GM12873 (cell line): Measurements from ENCODE around the gene VEGFA.
A peak's percentile ranks its signal among the peaks of the same experiment; 100 is the strongest.

Experiments
- CTCF ChIP-seq: IDR thresholded peaks from 2 replicates; pipeline ENCODE4 v1.5.1; 2012; ENCODE audit warnings: low read depth, mild to moderate bottlenecking, moderate library complexity, low read length, control low read depth; ENCODE audit not compliant: insufficient read depth; ENCODE audit errors: missing control alignments

Gene VEGFA

GRCh38 chr6:43811733-43812099 is 41.7 kb downstream of the VEGFA start:
- no peak for TF ChIP-seq CTCF

- no peak for TF ChIP-seq CTCF
These were observed 43.0 kb downstream of the VEGFA start for GRCh38 chr6:43812850-43813578.

- no peak for TF ChIP-seq CTCF
These were observed 44.1 kb downstream of the VEGFA start for GRCh38 chr6:43814111-43814510.

GRCh38 chr6:43814865-43815264 is 44.9 kb downstream of the VEGFA start:
- no peak for TF ChIP-seq CTCF

- peak; percentile 54 for TF ChIP-seq CTCF
These were observed 47.2 kb downstream of the VEGFA start for GRCh38 chr6:43817192-43817591.

- TF ChIP-seq CTCF, result no peak
These were observed 49.9 kb downstream of the VEGFA start for GRCh38 chr6:43819958-43820357.

GRCh38 chr6:43820486-43820885 is 50.5 kb downstream of the VEGFA start:
- no peak for TF ChIP-seq CTCF
